Mesothelial cell of epicardium (in vitro differentiated cells): ENCODE data around the gene PCDHGC4. TPM values are rescaled to one million over a fixed set of nuclear protein-coding genes. Genes with fewer than 3 reads are reported as not detected.

Experiments
- DNase-seq, 2 experiments: peaks; one replicate each; pipeline ENCODE4 v3.0.0; 2021; ENCODE audit warnings: low spot score in 2 of 2; ENCODE audit not compliant: unreplicated experiment in 2 of 2
- H3K27ac Mint-ChIP-seq: 2 replicates; pipeline ENCODE4 v1.8.0; 2021; ENCODE audit warnings: mixed read lengths
- H3K27me3 Mint-ChIP-seq: 2 replicates; pipeline ENCODE4 v1.8.0; 2021; ENCODE audit warnings: low read depth, mixed read lengths
- H3K36me3 Mint-ChIP-seq: 2 replicates; pipeline ENCODE4 v1.8.0; 2021; ENCODE audit warnings: mixed read lengths
- H3K4me1 Mint-ChIP-seq: 2 replicates; pipeline ENCODE4 v1.8.0; 2021; ENCODE audit warnings: mixed read lengths
- H3K4me3 Mint-ChIP-seq: 2 replicates; pipeline ENCODE4 v1.8.0; 2021; ENCODE audit warnings: mild to moderate bottlenecking, moderate library complexity, mixed read lengths
- H3K9me3 Mint-ChIP-seq: 2 replicates; pipeline ENCODE4 v1.8.0; 2021; ENCODE audit warnings: mixed read lengths
- total RNA-seq: library from RNA; stranded (reverse); gene quantifications from 3 replicates; pipeline ENCODE4 v1.2.1, GENCODE V29; 2021
- TF ChIP-seq, protein P1 (sequence below): fragments of 200-600 bp; sonication (generic); IDR thresholded peaks from one replicate; pipeline ENCODE4 v1.5.0; 2021; ENCODE audit warnings: antibody characterized with exemption; ENCODE audit not compliant: unreplicated experiment

PCDHGC4 gene
- total RNA-seq, 1 donor from 2014 or later: 5.2 TPM

DNA sequence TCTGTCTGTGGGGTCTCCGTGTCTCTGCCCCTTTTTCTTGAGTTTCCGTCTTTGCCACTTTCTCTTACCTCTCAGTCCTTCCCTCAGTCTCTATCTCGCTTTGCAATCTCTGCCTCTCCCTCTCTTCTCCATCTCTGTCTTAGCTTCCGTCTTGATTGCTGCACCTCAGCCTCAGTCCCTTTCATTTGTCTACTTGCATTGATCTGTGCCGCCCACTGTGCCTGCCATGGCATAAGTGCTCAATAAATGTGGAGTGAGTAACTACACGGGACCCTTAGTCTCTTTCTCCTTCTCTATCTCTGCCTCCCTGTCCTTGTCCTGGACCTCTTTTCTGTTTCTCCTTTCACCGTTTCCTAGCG is 10.6 kb downstream of the PCDHGC4 start:
- peak overlapping the region; percentile 84 for H3K27ac Mint-ChIP-seq
- DNase-seq: no peak
- no peaks in the 10 kb centered on the region for H3K9me3 Mint-ChIP-seq
- H3K36me3 Mint-ChIP-seq: peaks cover 22% of the 10 kb centered on the region
- H3K4me1 Mint-ChIP-seq: peaks cover 25% of the 10 kb centered on the region
- no peaks in the 10 kb centered on the region for H3K27me3 Mint-ChIP-seq
- TF ChIP-seq, protein P1, sequence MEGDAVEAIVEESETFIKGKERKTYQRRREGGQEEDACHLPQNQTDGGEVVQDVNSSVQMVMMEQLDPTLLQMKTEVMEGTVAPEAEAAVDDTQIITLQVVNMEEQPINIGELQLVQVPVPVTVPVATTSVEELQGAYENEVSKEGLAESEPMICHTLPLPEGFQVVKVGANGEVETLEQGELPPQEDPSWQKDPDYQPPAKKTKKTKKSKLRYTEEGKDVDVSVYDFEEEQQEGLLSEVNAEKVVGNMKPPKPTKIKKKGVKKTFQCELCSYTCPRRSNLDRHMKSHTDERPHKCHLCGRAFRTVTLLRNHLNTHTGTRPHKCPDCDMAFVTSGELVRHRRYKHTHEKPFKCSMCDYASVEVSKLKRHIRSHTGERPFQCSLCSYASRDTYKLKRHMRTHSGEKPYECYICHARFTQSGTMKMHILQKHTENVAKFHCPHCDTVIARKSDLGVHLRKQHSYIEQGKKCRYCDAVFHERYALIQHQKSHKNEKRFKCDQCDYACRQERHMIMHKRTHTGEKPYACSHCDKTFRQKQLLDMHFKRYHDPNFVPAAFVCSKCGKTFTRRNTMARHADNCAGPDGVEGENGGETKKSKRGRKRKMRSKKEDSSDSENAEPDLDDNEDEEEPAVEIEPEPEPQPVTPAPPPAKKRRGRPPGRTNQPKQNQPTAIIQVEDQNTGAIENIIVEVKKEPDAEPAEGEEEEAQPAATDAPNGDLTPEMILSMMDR: no peak
- peak overlapping the region; percentile 63 for H3K4me3 Mint-ChIP-seq

DNA sequence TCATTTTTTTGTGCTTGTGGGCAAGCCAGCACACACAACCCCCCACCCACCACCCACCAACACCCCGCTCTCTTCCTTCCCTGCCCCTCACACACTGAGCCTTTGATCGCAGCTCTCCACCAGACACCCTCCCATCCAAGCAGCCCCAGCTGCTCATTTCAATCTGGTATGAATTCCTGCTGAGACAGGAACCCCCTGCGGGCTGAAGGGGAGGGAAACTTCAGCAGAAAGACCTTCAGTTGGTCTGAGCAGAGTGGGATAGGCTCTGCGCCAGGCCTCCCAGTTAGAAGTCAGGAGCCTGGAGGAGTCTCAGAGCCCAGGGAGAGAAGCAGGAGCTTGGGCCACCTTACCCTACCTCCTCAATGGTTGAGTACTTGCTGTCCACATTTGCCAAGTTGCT is 11.2 kb downstream of the PCDHGC4 start:
- peak overlapping the region; percentile 32 for H3K4me3 Mint-ChIP-seq
- TF ChIP-seq, protein P1: no peak
- H3K36me3 Mint-ChIP-seq: peaks cover 16% of the 10 kb centered on the region
- H3K27me3 Mint-ChIP-seq: no peaks in the 10 kb centered on the region
- DNase-seq: peak in 1 of 2 experiments; percentile 61
- H3K4me1 Mint-ChIP-seq: peaks cover 25% of the 10 kb centered on the region
- H3K9me3 Mint-ChIP-seq: no peaks in the 10 kb centered on the region
- peak overlapping the region; percentile 84 for H3K27ac Mint-ChIP-seq

DNA sequence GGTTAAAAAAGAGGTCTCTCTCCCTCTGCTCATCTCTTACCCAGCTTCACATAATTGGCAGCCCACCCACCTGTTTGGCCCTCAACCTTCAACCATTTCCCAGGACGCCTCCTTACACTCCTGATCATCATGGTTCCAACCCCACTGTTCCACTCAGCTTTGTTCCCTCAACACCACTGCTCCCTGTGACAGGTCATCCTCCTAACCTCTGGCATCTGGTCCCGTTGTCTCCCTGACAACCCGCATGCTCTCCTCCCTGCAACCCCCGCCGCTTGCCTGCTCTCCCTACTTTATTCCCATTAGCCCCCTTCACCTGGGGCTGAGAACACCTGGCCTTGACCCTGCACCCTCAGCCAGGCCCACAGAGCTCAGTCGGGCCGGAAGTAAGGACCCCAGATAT is 16.9 kb downstream of the PCDHGC4 start:
- Mint-ChIP-seq H3K4me3 (no peak overlapping the region), H3K9me3 (no peaks in the 10 kb centered on the region), H3K36me3 (peaks cover 16% of the 10 kb centered on the region), H3K4me1 (peaks cover 5% of the 10 kb centered on the region), H3K27me3 (no peaks in the 10 kb centered on the region), H3K27ac (no peak overlapping the region)
- TF ChIP-seq, protein P1: no peak
- no peak for DNase-seq

DNA sequence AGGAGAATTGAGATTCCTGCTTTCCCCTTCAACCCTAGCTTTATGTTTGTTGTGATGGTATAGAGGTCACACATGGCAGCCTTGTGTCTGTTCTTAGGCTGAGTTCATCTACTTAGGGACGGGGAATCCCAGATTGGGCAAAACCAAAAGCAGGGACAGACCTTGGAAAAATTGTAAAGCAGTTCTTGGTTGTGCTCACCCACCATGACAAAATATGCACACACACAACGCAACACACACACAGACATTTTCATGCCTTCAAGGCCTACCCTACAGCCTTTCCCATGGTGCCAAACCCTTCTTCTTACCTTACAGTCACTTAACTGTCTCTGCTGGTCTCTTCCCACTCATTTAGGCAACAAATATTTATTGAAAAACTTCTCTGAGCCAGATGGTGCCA is 18.9 kb downstream of the PCDHGC4 start:
- Mint-ChIP-seq H3K4me1 (peaks cover 23% of the 10 kb centered on the region), H3K4me3 (no peak overlapping the region), H3K9me3 (no peaks in the 10 kb centered on the region), H3K27me3 (no peaks in the 10 kb centered on the region), H3K27ac (peak overlapping the region; percentile 8), H3K36me3 (peaks cover 9% of the 10 kb centered on the region)
- DNase-seq: no peak
- TF ChIP-seq, protein P1: no peak

DNA sequence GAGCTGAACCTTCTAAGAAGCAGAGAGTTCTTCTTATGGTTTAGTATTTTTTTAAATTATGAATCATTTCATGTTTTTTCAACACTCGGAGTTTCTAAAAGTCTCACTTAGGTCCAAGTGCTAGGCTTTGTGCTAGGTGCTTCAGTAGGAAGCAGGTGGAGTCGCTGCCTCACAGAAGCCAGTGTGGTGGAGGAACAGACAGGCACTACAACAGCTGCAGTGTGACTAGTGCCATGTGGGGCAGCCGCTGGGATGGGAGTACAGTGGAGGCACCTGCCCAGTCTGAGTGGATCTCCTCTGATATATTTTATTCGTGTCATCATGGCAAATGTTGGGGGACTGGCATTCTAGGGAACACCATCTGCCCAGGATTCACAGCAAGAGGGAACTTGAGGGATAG is 19.4 kb downstream of the PCDHGC4 start:
- Mint-ChIP-seq H3K9me3 (no peaks in the 10 kb centered on the region), H3K36me3 (peaks cover 6% of the 10 kb centered on the region), H3K27me3 (no peaks in the 10 kb centered on the region), H3K4me1 (peaks cover 29% of the 10 kb centered on the region), H3K4me3 (no peak overlapping the region), H3K27ac (no peak overlapping the region)
- DNase-seq: no peak
- TF ChIP-seq, protein P1: no peak
